Prostate gland (tissue), 2 donors: Measurements from ENCODE around the gene OAT. TPM values are rescaled to one million over a fixed set of nuclear protein-coding genes. Genes with fewer than 3 reads are reported as not detected.

Experiments
- DNase-seq: peaks from one replicate; pipeline ENCODE4 v3.0.0-alpha.2; 2019; ENCODE audit warnings: low spot score
- H3K27ac ChIP-seq, 2 donors: fragments of 200-600 bp; sonication (generic); 2 replicates each; pipeline ENCODE4 v1.5.1; 2017 to 2019
- H3K27me3 ChIP-seq: fragments of 200-600 bp; sonication (generic); replicated peaks from 2 replicates; pipeline ENCODE4 v1.5.1; 2019; ENCODE audit not compliant: insufficient read depth
- H3K36me3 ChIP-seq, 2 donors: fragments of 200-600 bp; sonication (generic); 1 replicate in 1 of 2; 2 replicates in 1 of 2; pipeline versions ENCODE4 v1.5.1 to v1.8.1; 2017 to 2019
- H3K4me1 ChIP-seq: fragments of 200-600 bp; sonication (generic); replicated peaks from 2 replicates; pipeline ENCODE4 v1.5.1; 2019
- H3K4me3 ChIP-seq, 2 donors: fragments of 200-600 bp; sonication (generic); 2 replicates each; pipeline ENCODE4 v1.5.1; 2017 to 2019
- H3K9me3 ChIP-seq: fragments of 200-600 bp; sonication (generic); 2 replicates; pipeline ENCODE4 v1.5.1; 2017
- POLR2A ChIP-seq: fragments of 450-650 bp; IDR thresholded peaks from one replicate; pipeline ENCODE4 v1.6.1; 2016; ENCODE audit warnings: antibody characterized with exemption, mild to moderate bottlenecking
- POLR2AphosphoS5 ChIP-seq: sonication (generic); formaldehyde crosslinking; IDR thresholded peaks from one replicate; pipeline ENCODE4 v1.6.1; 2017; ENCODE audit warnings: antibody characterized with exemption
- WGBS: methylation state at CpG from one replicate; pipeline ENCODE4 v1.1.5; 2018; 5-methylcytosine and 5-hydroxymethylcytosine counted together
- intact Hi-C: fragments of 100-400 bp; cut with DNase I; formaldehyde crosslinking; loops from one replicate; pipeline ENCODE4 v1.14.2; 2022
- total RNA-seq, 2 donors: library from RNA; depleted of rRNA; stranded (reverse); fragments of >200 nt; gene quantifications; one replicate each; pipeline ENCODE4 v1.1.0, GENCODE V29; 2016
- TF ChIP-seq, protein P1 (sequence below), 4 experiments: fragments of 200-600 bp in 2 of 4; fragments of 450-650 bp in 2 of 4; sonication (generic) in 2 of 4; IDR thresholded peaks; 1 replicate in 3 of 4; 2 replicates in 1 of 4; pipeline ENCODE4 v1.5.1; 2016 to 2019; ENCODE audit warnings: antibody characterized with exemption in 4 of 4, mild to moderate bottlenecking in 2 of 4, moderate library complexity in 2 of 4

OAT gene
- total RNA-seq, 2 donors from 2014 or later = 86.3 to 139 TPM

- TF ChIP-seq, protein P1, sequence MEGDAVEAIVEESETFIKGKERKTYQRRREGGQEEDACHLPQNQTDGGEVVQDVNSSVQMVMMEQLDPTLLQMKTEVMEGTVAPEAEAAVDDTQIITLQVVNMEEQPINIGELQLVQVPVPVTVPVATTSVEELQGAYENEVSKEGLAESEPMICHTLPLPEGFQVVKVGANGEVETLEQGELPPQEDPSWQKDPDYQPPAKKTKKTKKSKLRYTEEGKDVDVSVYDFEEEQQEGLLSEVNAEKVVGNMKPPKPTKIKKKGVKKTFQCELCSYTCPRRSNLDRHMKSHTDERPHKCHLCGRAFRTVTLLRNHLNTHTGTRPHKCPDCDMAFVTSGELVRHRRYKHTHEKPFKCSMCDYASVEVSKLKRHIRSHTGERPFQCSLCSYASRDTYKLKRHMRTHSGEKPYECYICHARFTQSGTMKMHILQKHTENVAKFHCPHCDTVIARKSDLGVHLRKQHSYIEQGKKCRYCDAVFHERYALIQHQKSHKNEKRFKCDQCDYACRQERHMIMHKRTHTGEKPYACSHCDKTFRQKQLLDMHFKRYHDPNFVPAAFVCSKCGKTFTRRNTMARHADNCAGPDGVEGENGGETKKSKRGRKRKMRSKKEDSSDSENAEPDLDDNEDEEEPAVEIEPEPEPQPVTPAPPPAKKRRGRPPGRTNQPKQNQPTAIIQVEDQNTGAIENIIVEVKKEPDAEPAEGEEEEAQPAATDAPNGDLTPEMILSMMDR (IDR thresholded peaks at IDR 0.05) = no peak
- TF ChIP-seq POLR2AphosphoS5 = peak; percentile 32
- Histone ChIP-seq H3K4me3 (no peak overlapping the region), H3K27me3 (no peaks in the 10 kb centered on the region), H3K9me3 (no peaks in the 10 kb centered on the region), H3K4me1 (peaks cover 3% of the 10 kb centered on the region), H3K36me3 (no peaks in the 10 kb centered on the region), H3K27ac (no peak overlapping the region)
- peak; percentile 40 for DNase-seq
- WGBS = 30% methylated on average over 1 of the region's 1 CpG
- intact Hi-C loops = no loop called here
Measured at GRCh38 chr10:124459395-124459794, 40.7 kb upstream of the OAT start.

DNA sequence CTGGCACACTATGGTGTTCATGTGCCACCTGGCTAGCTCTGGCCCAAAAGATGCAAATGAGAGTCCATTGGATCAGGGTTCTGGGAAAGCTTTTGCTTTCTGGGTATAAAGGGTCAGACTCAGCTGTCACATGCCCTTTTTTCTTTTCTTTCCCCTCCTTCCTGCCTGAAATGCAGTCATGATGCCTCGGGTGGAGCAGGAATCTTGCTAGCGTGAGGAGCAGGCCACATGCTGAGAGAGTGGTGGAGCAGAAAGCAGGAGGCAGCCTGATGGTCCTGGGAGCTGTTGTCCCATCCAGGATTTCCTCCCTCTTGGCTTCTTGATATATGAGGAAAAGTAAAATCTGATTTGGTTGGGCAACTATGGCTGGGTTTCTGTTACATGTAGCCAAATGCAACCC lies 40.2 kb upstream of the OAT start:
- no peak for TF ChIP-seq POLR2AphosphoS5
- TF ChIP-seq, protein P1 (IDR thresholded peaks at IDR 0.05) = no peak
- no peak for TF ChIP-seq POLR2A
- H3K4me1 ChIP-seq = peaks cover 3% of the 10 kb centered on the region
- H3K27ac ChIP-seq = peak overlapping the region in 1 of 2 donors; percentile 30
- no peak for DNase-seq
- no peaks in the 10 kb centered on the region for H3K36me3 ChIP-seq
- 85% methylated on average over 2 of the region's 2 CpGs for WGBS
- H3K27me3 ChIP-seq = no peaks in the 10 kb centered on the region
- intact Hi-C loops = no loop called here
- H3K4me3 ChIP-seq = no peak overlapping the region
- H3K9me3 ChIP-seq = no peaks in the 10 kb centered on the region

GRCh38 chr10:124458473-124458872 lies 39.8 kb upstream of the OAT start:
- Histone ChIP-seq H3K36me3 (no peaks in the 10 kb centered on the region), H3K27me3 (no peaks in the 10 kb centered on the region), H3K27ac (peak overlapping the region in 1 of 2 donors; percentile 30), H3K9me3 (no peaks in the 10 kb centered on the region), H3K4me1 (peaks cover 3% of the 10 kb centered on the region), H3K4me3 (no peak overlapping the region)
- intact Hi-C loops = no loop called here
- whole genome bisulfite sequencing = 71% methylated on average over 4 of the region's 4 CpGs
- TF ChIP-seq POLR2A (no peak), POLR2AphosphoS5 (no peak)
- TF ChIP-seq, protein P1 (IDR thresholded peaks at IDR 0.05) = no peak
- no peak for DNase-seq

GRCh38 chr10:124455441-124455840 lies 36.7 kb upstream of the OAT start:
- no peak overlapping the region for H3K27ac ChIP-seq
- H3K9me3 ChIP-seq = no peaks in the 10 kb centered on the region
- H3K36me3 ChIP-seq = no peaks in the 10 kb centered on the region
- no peaks in the 10 kb centered on the region for H3K4me1 ChIP-seq
- TF ChIP-seq POLR2A = no peak
- WGBS = 74% methylated on average over 7 of the region's 7 CpGs
- H3K27me3 ChIP-seq = no peaks in the 10 kb centered on the region
- DNase-seq = no peak
- intact Hi-C loops = no loop called here
- H3K4me3 ChIP-seq = no peak overlapping the region

GRCh38 chr10:124453960-124454610 lies 35.4 kb upstream of the OAT start:
- 25% methylated on average over 8 of the region's 8 CpGs for WGBS
- TF ChIP-seq POLR2AphosphoS5 (no peak), POLR2A (no peak)
- TF ChIP-seq, protein P1 (IDR thresholded peaks at IDR 0.05) = no peak
- Histone ChIP-seq H3K27ac (no peak overlapping the region), H3K4me3 (no peak overlapping the region), H3K9me3 (no peaks in the 10 kb centered on the region), H3K36me3 (no peaks in the 10 kb centered on the region), H3K4me1 (no peaks in the 10 kb centered on the region), H3K27me3 (peaks cover 9% of the 10 kb centered on the region)
- intact Hi-C loops = no loop called here
- DNase-seq = no peak
